Skin epidermis (tissue), 12 donors: ENCODE data around the gene FBXL17.
"Not testable (repeated sequence)": the region's sequence is repeated elsewhere in the genome, so short reads cannot be mapped to it uniquely, and the experiment has no call there.

Experiments used
- H3K27ac ChIP-seq, 21 experiments: fragments of 200-600 bp; sonication (generic) in 11 of 21; one replicate each; pipeline ENCODE4 v1.5.0; 2020; ENCODE audit warnings: mild to moderate bottlenecking in 3 of 21, inconsistent platforms in 2 of 21, moderate library complexity in 2 of 21
- H3K4me3 ChIP-seq, 7 experiments: fragments of 200-600 bp; sonication (generic) in 2 of 7; one replicate each; pipeline ENCODE4 v1.5.0; 2020; ENCODE audit warnings: inconsistent platforms in 2 of 7, mild to moderate bottlenecking in 2 of 7, moderate library complexity in 1 of 7

The FBXL17 gene

GRCh38 chr5:108381954-108382783 lies at the start of gene FBXL17:
FBXL17 (minus strand) TSS chr5:108382098.
- H3K4me3 ChIP-seq, result peak within 1 kb of the TSS; percentile 66 to 96 (median 93)
- H3K27ac ChIP-seq, result peak within 1 kb of the TSS; percentile 96 to 100 (median 99)

- Histone ChIP-seq H3K4me3 (no peak overlapping the region), H3K27ac (no peak overlapping the region)
These were observed 49.2 kb upstream of the FBXL17 start for GRCh38 chr5:108430931-108431608.

GRCh38 chr5:108421713-108422112 lies 39.8 kb upstream of the FBXL17 start:
- no peak overlapping the region for H3K4me3 ChIP-seq

GRCh38 chr5:108420755-108421154 lies 38.9 kb upstream of the FBXL17 start:
- Histone ChIP-seq H3K4me3 (no peak overlapping the region), H3K27ac (no peak overlapping the region)

More at GRCh38 chr5:108421713-108422112, 39.8 kb upstream of the FBXL17 start:
- no peak overlapping the region for H3K27ac ChIP-seq

GRCh38 chr5:108420158-108420557 lies 38.3 kb upstream of the FBXL17 start:
- Histone ChIP-seq H3K4me3 (no peak overlapping the region), H3K27ac (no peak overlapping the region)

- Histone ChIP-seq H3K27ac (no peak overlapping the region), H3K4me3 (no peak overlapping the region)
These were observed 36.3 kb upstream of the FBXL17 start for GRCh38 chr5:108418197-108418596.

- no peak overlapping the region for H3K27ac ChIP-seq
- H3K4me3 ChIP-seq, result no peak overlapping the region
These were observed 35.3 kb upstream of the FBXL17 start for GRCh38 chr5:108417166-108417670.

GRCh38 chr5:108415726-108416125 lies 33.8 kb upstream of the FBXL17 start:
- no peak overlapping the region for H3K27ac ChIP-seq

GRCh38 chr5:108409786-108410185 lies 27.9 kb upstream of the FBXL17 start:
- H3K27ac ChIP-seq, result no peak overlapping the region
- H3K4me3 ChIP-seq, result no peak overlapping the region

More at GRCh38 chr5:108415726-108416125, 33.8 kb upstream of the FBXL17 start:
- no peak overlapping the region for H3K4me3 ChIP-seq

GRCh38 chr5:108405201-108405600 lies 23.3 kb upstream of the FBXL17 start:
- H3K4me3 ChIP-seq, H3K27ac ChIP-seq: not testable (repeated sequence)

GRCh38 chr5:108398964-108399363 lies 17.1 kb upstream of the FBXL17 start:
- Histone ChIP-seq H3K27ac (no peak overlapping the region), H3K4me3 (no peak overlapping the region)

- H3K27ac ChIP-seq, H3K4me3 ChIP-seq: not testable (repeated sequence)
These were observed 14.9 kb upstream of the FBXL17 start for GRCh38 chr5:108396837-108397236.

GRCh38 chr5:108387758-108388157 lies 5.9 kb upstream of the FBXL17 start:
- no peak overlapping the region for H3K27ac ChIP-seq
- no peak overlapping the region for H3K4me3 ChIP-seq

- Histone ChIP-seq H3K4me3 (no peak overlapping the region), H3K27ac (no peak overlapping the region)
These were observed 4.6 kb upstream of the FBXL17 start for GRCh38 chr5:108386345-108387061.

- Histone ChIP-seq H3K4me3 (no peak overlapping the region), H3K27ac (no peak overlapping the region)
These were observed 2.8 kb upstream of the FBXL17 start for GRCh38 chr5:108384741-108385140.

- Histone ChIP-seq H3K27ac (peak overlapping the region; percentile 96 to 100 (median 99)), H3K4me3 (peak overlapping the region; percentile 66 to 96 (median 93))
These were observed 959 bp upstream of the FBXL17 start for GRCh38 chr5:108382784-108383330.

GRCh38 chr5:108381350-108381953 lies 446 bp downstream of the FBXL17 start:
- H3K27ac ChIP-seq, result peak overlapping the region; percentile 96 to 100 (median 99)
- H3K4me3 ChIP-seq, result peak overlapping the region; percentile 66 to 96 (median 93)

- Histone ChIP-seq H3K4me3 (peak overlapping the region; percentile 66 to 96 (median 93)), H3K27ac (peak overlapping the region; percentile 96 to 100 (median 99))
These were observed 1.2 kb downstream of the FBXL17 start for GRCh38 chr5:108380531-108381349.
